Neural cell (in vitro differentiated cells): ENCODE measurements around the gene TSHR. TPM values are rescaled to one million over a fixed set of nuclear protein-coding genes. Genes with fewer than 3 reads are reported as not detected.

Experiments
- H2AFZ ChIP-seq: fragments of 200-600, 300-800 bp; sonication (generic), shearing (Covaris generic); 2 replicates; pipeline ENCODE4 v1.6.0; 2014; ENCODE audit warnings: low read depth, mild to moderate bottlenecking, antibody characterized with exemption, low read length, moderate library complexity
- H3F3A ChIP-seq: fragments of 200-600 bp; shearing (Covaris generic); 2 replicates; pipeline ENCODE4 v1.6.1; 2016; ENCODE audit warnings: mild to moderate bottlenecking, moderate library complexity, mixed read lengths, antibody characterized with exemption, low read length; ENCODE audit not compliant: insufficient read depth, poor library complexity, severe bottlenecking
- H3K27ac ChIP-seq: fragments of 200-600, 300-800 bp; sonication (generic), shearing (Covaris generic); 2 replicates; pipeline ENCODE4 v1.5.1; 2014; ENCODE audit warnings: mild to moderate bottlenecking, low read length, moderate library complexity
- H3K27me3 ChIP-seq: fragments of 300-800, 200-600 bp; sonication (generic), shearing (Covaris generic); 2 replicates; pipeline ENCODE4 v1.6.0; 2014; ENCODE audit warnings: mild to moderate bottlenecking, low read depth, low read length, moderate library complexity; ENCODE audit not compliant: insufficient read depth
- H3K36me3 ChIP-seq: fragments of 300-800, 200-600 bp; sonication (generic), shearing (Covaris generic); 2 replicates; pipeline ENCODE4 v1.5.1; 2014; ENCODE audit warnings: mild to moderate bottlenecking, antibody characterized with exemption, low read length, moderate library complexity; ENCODE audit not compliant: insufficient read depth
- H3K4me2 ChIP-seq: fragments of 300-800, 200-600 bp; sonication (generic), shearing (Covaris generic); 2 replicates; pipeline ENCODE4 v1.6.0; 2014; ENCODE audit warnings: mild to moderate bottlenecking, low read length
- H3K4me3 ChIP-seq: fragments of 300-800, 200-600 bp; sonication (generic), shearing (Covaris generic); 2 replicates; pipeline ENCODE4 v1.5.1; 2014; ENCODE audit warnings: mild to moderate bottlenecking, low read length, moderate library complexity
- H3K79me2 ChIP-seq: fragments of 200-600 bp; shearing (Covaris generic); replicated peaks from 2 replicates; pipeline ENCODE4 v1.6.0; 2014; ENCODE audit warnings: mild to moderate bottlenecking, low read length, moderate library complexity; ENCODE audit not compliant: insufficient read depth
- H3K9ac ChIP-seq: fragments of 300-800, 200-600 bp; sonication (generic), shearing (Covaris generic); 2 replicates; pipeline ENCODE4 v1.6.1; 2016; ENCODE audit warnings: mild to moderate bottlenecking, low read length, mixed read lengths
- H3K9me2 ChIP-seq: fragments of 200-600 bp; shearing (Covaris generic); 2 replicates; pipeline ENCODE4 v1.6.1; 2016; ENCODE audit warnings: mild to moderate bottlenecking, low read length, mixed read lengths; ENCODE audit not compliant: insufficient read depth
- H3K9me3 ChIP-seq: fragments of 200-600, 300-800 bp; sonication (generic), shearing (Covaris generic); 2 replicates; pipeline ENCODE4 v1.6.1; 2016; ENCODE audit warnings: mild to moderate bottlenecking, mixed run types, low read length, moderate library complexity, mixed read lengths
- H4K20me1 ChIP-seq: fragments of 200-600 bp; shearing (Covaris generic); 2 replicates; pipeline ENCODE4 v1.6.1; 2016; ENCODE audit warnings: mild to moderate bottlenecking, mixed run types; ENCODE audit not compliant: insufficient read depth
- CTCF ChIP-seq: fragments of 450-650 bp; IDR thresholded peaks from 2 replicates; pipeline ENCODE4 v1.5.1; 2014; ENCODE audit warnings: antibody characterized with exemption, mild to moderate bottlenecking, moderate library complexity; ENCODE audit not compliant: poor library complexity, severe bottlenecking
- EP300 ChIP-seq: fragments of 450-650 bp; conservative IDR thresholded peaks from 2 replicates; pipeline ENCODE4 v1.6.1; 2014; ENCODE audit warnings: antibody characterized with exemption, mild to moderate bottlenecking, moderate library complexity; ENCODE audit not compliant: poor library complexity, severe bottlenecking
- EZH2 ChIP-seq: fragments of 200-600, 300-800 bp; shearing (Covaris generic), sonication (generic); IDR thresholded peaks from 2 replicates; pipeline ENCODE4 v1.6.1; 2014; ENCODE audit warnings: antibody characterized with exemption, low read length, borderline replicate concordance, mild to moderate bottlenecking; ENCODE audit not compliant: insufficient read depth, poor library complexity, severe bottlenecking
- MXI1 ChIP-seq: fragments of 450-650 bp; conservative IDR thresholded peaks from 2 replicates; pipeline ENCODE4 v1.6.1; 2014; ENCODE audit warnings: antibody characterized with exemption, mild to moderate bottlenecking; ENCODE audit not compliant: poor library complexity, severe bottlenecking
- POLR2AphosphoS5 ChIP-seq: IDR thresholded peaks from 2 replicates; pipeline ENCODE4 v1.6.1; 2012
- RAD21 ChIP-seq: fragments of 450-650 bp; conservative IDR thresholded peaks from 2 replicates; pipeline ENCODE4 v1.6.1; 2014; ENCODE audit warnings: antibody characterized with exemption, mild to moderate bottlenecking, moderate library complexity
- REST ChIP-seq: IDR thresholded peaks from 2 replicates; pipeline ENCODE4 v1.6.1; 2012; ENCODE audit warnings: borderline replicate concordance
- SMC3 ChIP-seq: fragments of 450-650 bp; conservative IDR thresholded peaks from 2 replicates; pipeline ENCODE4 v1.6.1; 2014; ENCODE audit warnings: antibody characterized with exemption, mild to moderate bottlenecking, moderate library complexity; ENCODE audit not compliant: poor library complexity
- polyA plus RNA-seq: library from polyadenylated mRNA; depleted of rRNA; stranded (reverse); fragments of >200 nt; gene quantifications from 2 replicates; pipeline ENCODE4 v1.2.3, GENCODE V29; 2014

TSHR gene
- polyA plus RNA-seq, 1 donor from 2014 or later: not detected

- no peaks in the 10 kb centered on the region for H3F3A ChIP-seq
- no peak overlapping the region for H3K27ac ChIP-seq
- H3K4me3 ChIP-seq: no peak overlapping the region
- no peak overlapping the region for H2AFZ ChIP-seq
- no peaks in the 10 kb centered on the region for H3K36me3 ChIP-seq
- no peaks in the 10 kb centered on the region for H4K20me1 ChIP-seq
- H3K27me3 ChIP-seq: no peaks in the 10 kb centered on the region
- H3K9me3 ChIP-seq: no peaks in the 10 kb centered on the region
- no peaks in the 10 kb centered on the region for H3K79me2 ChIP-seq
- no peak overlapping the region for H3K9ac ChIP-seq
- no peaks in the 10 kb centered on the region for H3K9me2 ChIP-seq
- H3K4me2 ChIP-seq: no peak overlapping the region
- TF ChIP-seq POLR2AphosphoS5 (no peak), MXI1 (no peak), REST (no peak)
Measured at GRCh38 chr14:80988192-80988591, 32.8 kb downstream of the TSHR start.

GRCh38 chr14:80988735-80989429 lies 33.5 kb downstream of the TSHR start:
- H3K9me2 ChIP-seq: no peaks in the 10 kb centered on the region
- H2AFZ ChIP-seq: no peak overlapping the region
- no peak overlapping the region for H3K4me2 ChIP-seq
- H3K27ac ChIP-seq: no peak overlapping the region
- H3K9me3 ChIP-seq: no peaks in the 10 kb centered on the region
- H3K27me3 ChIP-seq: no peaks in the 10 kb centered on the region
- H3K4me3 ChIP-seq: no peak overlapping the region
- TF ChIP-seq CTCF (no peak), EP300 (no peak), REST (no peak), POLR2AphosphoS5 (no peak), MXI1 (no peak), EZH2 (no peak), SMC3 (no peak), RAD21 (no peak)
- no peaks in the 10 kb centered on the region for H3K79me2 ChIP-seq
- no peaks in the 10 kb centered on the region for H3K36me3 ChIP-seq
- H4K20me1 ChIP-seq: no peaks in the 10 kb centered on the region
- H3K9ac ChIP-seq: no peak overlapping the region
- no peaks in the 10 kb centered on the region for H3F3A ChIP-seq
